GM12892 (cell line): ENCODE results near the gene PPIL1.

Source experiments
- DNase-seq: peaks from one replicate; pipeline ENCODE4 v3.0.0; 2011; ENCODE audit not compliant: insufficient read length
- FAIRE-seq: peaks from 2 replicates; lab custom pipeline; 2011; peaks lifted over from hg19 to GRCh38; lab: Jason Lieb, UNC
- POLR2A ChIP-seq: IDR thresholded peaks from 2 replicates; pipeline ENCODE4 v1.6.1; 2011; ENCODE audit warnings: low read depth, low read length, control low read depth
- POLR2AphosphoS5 ChIP-seq: IDR thresholded peaks from 2 replicates; pipeline ENCODE4 v1.6.1; 2011; ENCODE audit warnings: low read depth, low read length, control low read depth
- TAF1 ChIP-seq: IDR thresholded peaks from 2 replicates; pipeline ENCODE4 v1.6.1; 2011; ENCODE audit warnings: low read depth, mild to moderate bottlenecking, control low read depth, low read length, borderline replicate concordance

PPIL1 gene

DNA sequence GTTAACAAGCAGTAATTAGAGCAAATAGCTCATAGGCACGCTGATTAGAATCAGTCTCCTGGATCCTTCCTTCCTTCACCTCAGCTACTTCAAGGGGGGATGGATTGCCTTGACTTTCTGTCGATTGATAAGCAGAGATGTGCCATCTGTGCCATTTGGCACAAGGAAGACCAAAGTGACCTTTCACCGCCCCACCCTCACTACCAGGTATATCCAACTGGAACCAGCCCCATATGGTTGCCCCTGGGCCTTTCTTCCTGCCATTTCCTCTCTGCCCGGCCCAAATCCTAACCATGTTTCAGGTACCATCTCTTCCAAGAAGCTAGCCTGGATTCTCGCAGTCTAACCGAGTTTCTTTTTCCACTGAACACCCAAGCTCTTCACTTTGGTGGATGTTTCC, 26.6 kb downstream of the PPIL1 start:
- no peak for FAIRE-seq
- DNase-seq = no peak
- TF ChIP-seq POLR2A (no peak), TAF1 (no peak), POLR2AphosphoS5 (no peak)

DNA sequence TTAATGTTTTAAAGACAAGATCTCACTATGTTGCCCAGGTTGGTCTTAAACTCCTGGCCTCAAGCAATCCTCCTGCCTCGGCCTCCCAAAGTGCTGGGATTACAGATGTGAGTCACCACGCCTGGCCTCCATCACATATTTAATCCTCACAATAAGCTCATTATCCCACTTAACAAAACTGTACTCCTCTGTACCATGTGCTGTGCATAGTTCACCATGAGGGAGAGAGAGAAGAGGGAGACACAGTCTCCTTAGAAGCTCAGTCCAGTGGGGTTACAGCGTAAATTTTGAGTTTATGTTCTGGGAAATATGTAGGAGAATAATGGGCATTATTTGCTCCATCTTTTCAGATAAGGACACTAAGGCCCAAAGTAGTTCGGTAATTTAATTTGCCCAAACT, 27.5 kb downstream of the PPIL1 start:
- no peak for TF ChIP-seq TAF1
- TF ChIP-seq POLR2A = no peak
- TF ChIP-seq POLR2AphosphoS5 = no peak
- DNase-seq (no peak), FAIRE-seq (no peak)

DNA sequence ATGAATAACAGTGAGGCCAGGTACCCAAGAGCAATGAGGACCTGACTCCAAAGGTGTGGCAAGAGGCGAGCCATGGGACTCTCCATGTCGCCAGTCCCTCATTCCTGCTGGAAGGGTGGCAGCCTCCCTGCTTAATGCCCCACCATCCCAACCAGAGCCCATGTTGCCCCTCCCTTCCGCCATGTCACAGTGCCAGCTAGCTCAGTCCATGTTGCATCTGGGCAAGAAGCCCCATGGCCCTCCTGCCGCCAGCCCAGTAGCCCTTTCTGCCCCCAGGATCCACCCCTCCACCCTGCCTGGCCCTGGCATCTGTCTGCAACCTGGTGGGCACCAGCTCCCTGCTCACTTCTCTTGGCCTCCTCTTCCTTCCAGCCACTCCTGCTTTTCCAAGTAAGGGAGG, 29.4 kb downstream of the PPIL1 start:
- FAIRE-seq (no peak), DNase-seq (no peak)
- TF ChIP-seq TAF1 (no peak), POLR2A (no peak), POLR2AphosphoS5 (no peak)

DNA sequence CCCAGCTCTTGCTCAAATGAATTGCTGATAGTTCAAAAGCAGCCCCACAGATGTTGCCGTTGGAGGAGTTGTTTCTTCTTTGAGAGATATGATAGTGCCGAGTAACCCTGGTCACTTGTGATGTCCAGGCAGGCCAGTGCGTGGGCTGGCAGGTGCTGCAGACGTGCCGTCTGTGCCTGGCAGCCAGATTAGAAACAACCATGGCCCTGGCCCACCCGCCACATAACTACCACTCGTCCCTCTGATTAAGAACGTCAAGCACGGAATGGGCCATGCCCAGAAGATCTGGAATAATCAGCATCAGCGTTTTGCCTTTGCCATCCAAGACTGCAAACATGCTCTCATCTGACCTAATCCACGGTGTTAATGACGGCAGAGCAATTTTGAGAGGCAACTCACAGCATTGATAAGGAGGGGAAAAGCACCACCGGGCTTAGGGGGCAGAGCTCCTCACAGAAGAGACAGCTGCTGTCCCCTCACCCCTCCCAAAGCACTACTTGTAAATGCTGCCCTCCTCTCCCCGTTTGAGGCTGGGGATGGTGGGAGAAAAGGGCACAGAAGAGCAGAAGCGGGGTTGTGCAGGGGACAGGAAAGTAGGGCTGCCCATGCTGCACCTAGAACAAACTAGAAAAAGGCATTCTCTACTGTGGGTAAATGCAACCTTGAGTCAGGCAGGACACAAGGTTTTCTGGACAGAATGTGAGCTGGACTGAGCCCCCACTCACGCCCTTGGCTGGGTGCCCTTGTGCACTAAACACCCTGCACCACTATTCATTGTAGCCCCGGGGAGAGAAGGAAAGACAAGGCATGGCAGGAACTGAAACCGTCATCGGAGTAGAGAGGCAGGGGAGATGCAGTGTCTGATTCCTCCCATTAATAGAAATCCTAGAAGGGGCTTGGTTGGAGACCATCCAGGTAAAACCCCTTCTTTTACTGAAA, 30.1 kb downstream of the PPIL1 start:
- TF ChIP-seq TAF1 (no peak), POLR2A (no peak), POLR2AphosphoS5 (no peak)
- DNase-seq (no peak), FAIRE-seq (no peak)

DNA sequence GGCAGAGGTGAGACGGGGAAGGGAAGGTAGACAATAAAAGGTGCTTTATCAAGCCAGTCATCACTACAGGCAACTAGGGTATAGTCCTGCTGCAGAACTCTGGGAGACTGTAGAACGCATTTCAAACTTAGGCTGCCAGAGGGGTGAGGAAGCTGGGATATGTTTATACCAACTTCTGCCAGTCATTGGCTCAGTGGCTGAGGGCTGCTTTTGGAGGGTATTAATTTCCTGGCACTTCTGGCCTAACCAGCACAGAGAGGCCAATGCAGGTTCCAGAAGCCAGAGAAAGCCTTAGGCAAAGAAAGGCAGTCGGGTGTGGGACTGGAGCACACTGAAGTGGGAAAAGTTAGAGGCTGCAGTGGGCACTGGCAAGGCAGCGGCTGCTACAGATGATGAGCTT, 31.4 kb downstream of the PPIL1 start:
- DNase-seq = no peak
- TF ChIP-seq POLR2A (no peak), TAF1 (no peak), POLR2AphosphoS5 (no peak)
- FAIRE-seq = no peak

DNA sequence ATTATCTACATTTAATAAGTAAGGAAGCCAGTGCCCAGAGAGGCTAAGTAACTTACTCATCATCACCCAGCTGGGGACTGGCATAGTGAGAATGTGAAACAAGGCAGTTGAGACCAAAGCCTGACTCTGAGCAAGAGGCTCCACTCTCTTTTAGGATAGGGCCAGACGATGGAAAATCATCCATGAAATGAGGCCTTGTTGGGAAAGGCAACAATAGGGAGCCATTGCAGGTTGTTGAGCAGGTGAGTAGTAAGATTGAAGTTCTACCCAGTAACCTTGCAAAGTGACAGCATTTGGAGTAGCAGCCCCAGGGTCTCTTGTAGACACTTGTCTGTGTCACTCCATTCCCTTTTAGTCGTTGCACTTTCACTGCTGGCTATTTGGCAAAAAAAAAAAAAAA, 32.8 kb downstream of the PPIL1 start:
- no peak for FAIRE-seq
- TF ChIP-seq POLR2AphosphoS5 (no peak), TAF1 (no peak), POLR2A (no peak)

DNA sequence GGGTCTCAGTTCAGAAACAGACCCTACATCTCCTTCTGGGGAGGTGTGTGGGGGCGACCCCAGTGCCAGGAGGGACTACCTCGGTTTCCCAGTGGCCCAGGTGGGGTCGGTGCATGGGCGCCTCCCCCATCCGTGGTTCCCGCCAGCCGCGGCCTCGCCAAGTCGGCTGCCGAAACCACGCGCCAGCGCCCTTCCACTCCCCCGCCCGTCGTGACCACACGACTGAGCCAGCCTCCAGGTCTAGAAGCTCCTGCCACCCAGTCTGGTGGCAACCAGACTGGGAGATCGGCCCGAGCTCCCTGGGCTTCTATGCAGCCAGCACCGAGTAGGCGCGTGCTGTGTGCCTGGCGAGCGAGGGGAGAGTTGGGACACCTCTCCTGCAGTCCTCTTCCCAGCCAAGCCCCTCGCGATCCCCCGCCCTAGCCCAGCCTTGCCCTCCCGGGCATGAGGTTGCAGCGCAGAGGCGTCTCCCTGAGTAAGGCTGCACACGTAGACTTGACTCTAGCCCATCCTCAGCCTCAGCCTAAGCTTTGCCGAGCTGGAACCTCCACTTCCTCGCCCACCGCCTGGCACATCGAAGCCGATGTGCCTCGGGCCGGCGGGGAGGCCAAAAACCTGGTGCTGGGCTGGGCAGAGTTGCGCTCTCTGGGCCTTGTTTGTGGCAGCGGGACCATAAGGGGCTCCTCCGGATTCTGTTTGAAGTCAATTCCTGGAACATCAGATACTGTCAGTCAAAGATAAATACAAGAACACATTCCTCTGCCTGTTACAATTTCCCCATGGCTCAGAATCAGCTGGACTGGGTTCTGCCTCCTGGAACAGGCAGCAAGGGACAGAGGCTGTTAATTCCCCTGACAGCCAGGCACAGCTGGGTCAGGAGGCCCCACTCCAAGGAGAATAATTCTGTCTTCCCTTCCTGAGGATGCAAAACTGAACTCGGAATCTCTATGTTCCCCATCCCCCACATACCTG, 33.9 kb downstream of the PPIL1 start:
- FAIRE-seq (no peak), DNase-seq (no peak)
- TF ChIP-seq POLR2AphosphoS5 (no peak), POLR2A (no peak), TAF1 (no peak)

More for the DNA sequence above, 32.8 kb downstream of the PPIL1 start:
- no peak for DNase-seq

DNA sequence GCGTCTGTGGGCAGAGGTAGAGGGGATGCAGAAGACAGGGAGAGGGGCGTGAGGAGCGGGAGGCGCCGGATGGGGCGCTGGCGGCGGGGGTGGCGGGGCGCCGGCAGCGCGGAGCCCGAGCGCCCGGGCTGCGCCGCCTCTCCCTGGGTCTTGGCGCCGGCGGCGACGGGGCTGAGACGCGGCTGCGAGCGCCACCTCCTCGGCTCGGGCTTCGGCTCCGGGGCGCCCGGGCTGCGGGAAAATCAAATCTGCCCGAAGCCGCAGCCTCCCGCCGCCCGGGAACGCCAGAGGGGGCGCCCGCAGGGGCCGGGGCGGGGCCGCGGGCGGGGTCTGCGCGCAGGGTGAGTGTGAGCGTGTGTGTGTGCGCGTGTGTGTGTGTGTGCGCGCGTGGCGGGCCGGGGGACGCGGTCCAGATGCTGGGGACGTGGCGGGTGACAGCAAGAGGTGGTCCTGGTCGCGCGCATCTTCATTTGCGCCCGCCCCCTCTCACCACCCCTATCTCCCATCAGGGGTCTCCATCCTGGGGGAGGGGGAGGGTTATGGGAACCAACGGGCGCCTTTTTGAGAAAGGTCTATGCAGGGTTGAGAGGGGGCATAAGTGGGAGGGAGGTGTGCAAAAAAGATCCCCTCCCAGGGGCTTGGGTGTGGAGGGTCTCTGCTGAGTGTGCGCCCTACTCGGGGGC, 34.7 kb downstream of the PPIL1 start:
- no peak for TF ChIP-seq POLR2A
- no peak for TF ChIP-seq POLR2AphosphoS5
- FAIRE-seq = no peak
- DNase-seq = peak; percentile 51

DNA sequence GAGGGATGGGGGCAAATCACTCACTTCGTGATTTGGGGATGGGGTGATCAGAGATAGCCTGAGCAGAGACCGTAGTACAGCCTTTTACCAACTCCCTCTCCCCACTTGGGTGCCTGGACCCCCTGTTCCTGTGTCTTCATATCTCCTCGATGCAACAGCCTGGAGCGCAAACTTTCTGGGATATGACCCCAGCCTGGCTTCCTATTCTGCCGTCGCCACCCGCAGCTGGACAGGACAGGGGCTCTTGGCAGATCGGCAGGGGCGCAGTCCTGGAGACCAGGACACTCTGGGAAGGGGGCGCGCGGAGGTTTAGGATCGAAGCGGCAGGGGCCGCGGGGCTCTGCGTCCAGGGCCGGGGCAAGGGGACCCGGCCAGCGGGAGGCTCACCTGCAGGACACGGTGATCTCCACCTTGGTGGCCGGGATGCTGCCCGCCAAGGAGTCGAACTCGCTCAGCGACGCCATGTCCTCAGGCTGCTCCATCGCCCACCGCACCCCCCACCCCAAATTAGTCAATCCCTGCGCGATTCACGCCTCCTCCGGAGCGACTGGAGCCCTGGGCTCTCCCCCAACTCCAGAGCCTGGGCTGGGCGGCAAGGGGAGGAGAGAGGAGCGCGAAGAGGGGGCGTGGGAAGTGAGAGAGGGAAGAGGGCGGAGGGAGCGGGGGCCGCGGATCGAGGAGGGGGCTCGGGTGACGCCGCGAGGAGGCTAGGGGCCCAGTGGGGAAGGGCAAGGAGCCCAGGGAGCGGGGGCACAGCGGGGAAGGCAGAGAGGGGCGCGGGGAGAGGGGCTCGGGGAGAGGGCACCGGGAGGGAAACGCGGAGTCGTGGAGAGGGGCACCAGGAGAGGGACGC, 35.5 kb downstream of the PPIL1 start, which contains the start of gene CPNE5:
Gene CPNE5 (minus strand): TSS at position 549 of the 853 bp plus-strand sequence. CDS start 67 bp downstream, at position 482.
- FAIRE-seq (no peak), DNase-seq (no peak)
- TF ChIP-seq POLR2AphosphoS5 (no peak), POLR2A (no peak), TAF1 (no peak)

DNA sequence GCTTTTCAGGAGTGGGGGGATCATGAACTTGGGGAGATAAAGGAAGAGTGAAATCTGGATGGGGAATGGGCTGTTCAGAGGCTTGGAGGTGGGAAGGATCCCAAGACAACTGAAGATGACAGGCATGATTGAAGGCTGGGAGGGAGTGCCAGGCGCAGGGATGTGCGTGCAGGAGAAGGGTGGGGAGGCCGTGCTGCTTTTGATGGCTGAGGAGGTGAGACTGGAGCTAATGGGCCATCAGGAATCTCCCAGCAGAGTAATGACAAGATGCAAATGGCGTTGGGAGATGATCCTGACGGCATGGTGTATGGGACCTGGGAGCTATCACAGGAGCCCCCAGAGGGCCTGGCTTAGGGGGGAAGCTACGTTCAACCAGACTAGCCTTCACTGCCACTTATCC, 36.9 kb downstream of the PPIL1 start:
- no peak for DNase-seq
- no peak for TF ChIP-seq POLR2A
- no peak for TF ChIP-seq TAF1
- no peak for TF ChIP-seq POLR2AphosphoS5
- no peak for FAIRE-seq
